Tibial artery (tissue), 4 donors: Measurements from ENCODE around the gene NDUFAF2.

Experiments used
- DNase-seq, 2 donors: peaks; one replicate each; pipeline ENCODE4 v3.0.0-alpha.2; 2019
- H3K27ac ChIP-seq, 2 donors: fragments of 200-600 bp; sonication (generic) in 1 of 2; 1 replicate in 1 of 2; 2 replicates in 1 of 2; pipeline ENCODE4 v1.5.1; 2018 to 2019; ENCODE audit warnings: mild to moderate bottlenecking in 1 of 2
- H3K27me3 ChIP-seq, 2 donors: fragments of 200-600 bp; sonication (generic) in 1 of 2; one replicate each; pipeline versions ENCODE4 v1.5.1 to v1.6.0; 2016 to 2019
- H3K36me3 ChIP-seq, 3 donors: fragments of 200-600 bp; sonication (generic) in 2 of 3; one replicate each; pipeline ENCODE4 v1.5.1; 2016 to 2019; ENCODE audit warnings: mild to moderate bottlenecking in 2 of 3
- H3K4me1 ChIP-seq, 4 donors: fragments of 200-600 bp; sonication (generic) in 2 of 4; 1 replicate in 3 of 4; 2 replicates in 1 of 4; pipeline ENCODE4 v1.5.1; 2016 to 2019
- H3K4me3 ChIP-seq, 2 donors: fragments of 200-600 bp; sonication (generic) in 1 of 2; 1 replicate in 1 of 2; 2 replicates in 1 of 2; pipeline ENCODE4 v1.5.1; 2018 to 2019; ENCODE audit warnings: mild to moderate bottlenecking in 2 of 2
- H3K9me3 ChIP-seq, 3 donors: fragments of 200-600 bp; sonication (generic) in 1 of 3; one replicate each; pipeline ENCODE4 v1.5.1; 2016 to 2019
- CTCF ChIP-seq, 2 experiments: fragments of 200-600 bp in 1 of 2; fragments of 450-650 bp in 1 of 2; IDR thresholded peaks; one replicate each; pipeline ENCODE4 v1.5.1; 2017 to 2019; ENCODE audit warnings: antibody characterized with exemption in 2 of 2, mild to moderate bottlenecking in 1 of 2, moderate library complexity in 1 of 2
- intact Hi-C: fragments of 100-400 bp; cut with DNase I; formaldehyde crosslinking; loops from one replicate; pipeline ENCODE4 v1.15.0; 2023; ENCODE audit warnings: low total_unique reads

Gene NDUFAF2

DNA sequence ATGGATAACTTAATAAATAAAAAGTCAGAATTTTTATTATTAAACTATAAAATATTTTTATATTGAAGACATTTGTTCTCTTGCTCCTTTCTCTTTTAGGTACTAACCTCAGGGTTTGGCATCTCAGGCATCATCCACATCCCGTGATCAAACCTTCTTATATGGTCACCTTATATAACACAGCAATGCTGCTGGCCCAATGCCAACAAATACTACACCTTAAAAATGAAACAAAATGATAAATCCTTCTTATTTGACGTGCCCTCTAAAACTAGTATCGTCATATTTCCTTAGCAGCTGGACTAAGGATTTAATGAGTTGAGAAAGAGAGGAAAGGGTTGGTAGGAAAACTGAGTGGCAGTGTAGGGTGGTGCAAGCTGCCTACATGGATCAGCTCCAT, 56.6 kb downstream of the NDUFAF2 start:
- intact Hi-C loops, result no loop called here
- Histone ChIP-seq H3K27me3 (no peaks in the 10 kb centered on the region), H3K4me3 (no peak overlapping the region), H3K9me3 (no peaks in the 10 kb centered on the region), H3K36me3 (no peaks in the 10 kb centered on the region), H3K27ac (no peak overlapping the region), H3K4me1 (peaks cover 0 to 57% (median 13%) of the 10 kb centered on the region in 4 donors)
- DNase-seq, result no peak
- no peak for TF ChIP-seq CTCF (IDR thresholded peaks at IDR 0.05)

DNA sequence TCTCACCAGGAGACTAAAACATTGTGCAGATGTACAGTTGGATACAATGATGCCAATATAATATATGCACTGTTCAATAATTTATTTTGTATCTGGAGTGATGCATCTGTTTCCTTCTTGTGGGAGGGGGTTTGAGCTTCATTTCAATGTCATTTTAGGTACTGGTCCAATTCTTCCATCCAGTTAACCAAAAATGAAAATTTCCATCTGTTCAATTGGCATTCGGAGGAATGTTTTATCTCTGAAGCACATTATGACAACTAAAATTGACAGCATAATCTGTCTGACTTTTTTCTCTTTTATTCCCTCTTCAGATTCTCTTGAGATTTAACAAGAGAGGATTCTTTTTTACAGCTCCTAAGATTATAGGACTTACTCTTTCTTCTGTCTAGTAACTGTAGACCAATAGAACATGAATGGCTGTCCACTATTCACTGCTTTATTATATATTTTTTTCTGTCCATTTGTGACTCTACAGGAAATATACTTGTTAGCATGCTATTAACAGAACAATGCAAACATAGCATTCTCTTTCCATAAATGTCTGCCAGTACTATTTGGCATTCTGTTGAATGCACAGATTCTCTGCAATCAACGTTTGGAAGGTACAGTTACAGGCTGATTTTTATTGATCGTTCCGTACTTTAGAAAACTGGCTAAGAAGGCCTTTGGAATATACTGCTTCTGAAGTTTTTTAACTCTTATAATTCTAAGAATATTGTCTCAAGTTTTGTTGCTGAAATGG, 57.8 kb downstream of the NDUFAF2 start:
- no peak for TF ChIP-seq CTCF (IDR thresholded peaks at IDR 0.05)
- no peak overlapping the region for H3K4me3 ChIP-seq
- H3K9me3 ChIP-seq, result no peaks in the 10 kb centered on the region

GRCh38 chr5:61004448-61004847, 59.4 kb downstream of the NDUFAF2 start:
- intact Hi-C loops, result no loop called here
- peak overlapping the region; percentile 5 to 43 for H3K27ac ChIP-seq
- DNase-seq, result no peak
- H3K27me3 ChIP-seq, result no peaks in the 10 kb centered on the region
- H3K9me3 ChIP-seq, result no peaks in the 10 kb centered on the region
- TF ChIP-seq CTCF (IDR thresholded peaks at IDR 0.05), result no peak
- H3K4me3 ChIP-seq, result no peak overlapping the region
- no peaks in the 10 kb centered on the region for H3K36me3 ChIP-seq
- H3K4me1 ChIP-seq, result peaks cover 0 to 33% (median 13%) of the 10 kb centered on the region in 4 donors

More for the DNA sequence above, 57.8 kb downstream of the NDUFAF2 start:
- no peak overlapping the region for H3K27ac ChIP-seq
- no peak for DNase-seq
- H3K36me3 ChIP-seq, result no peaks in the 10 kb centered on the region
- H3K27me3 ChIP-seq, result no peaks in the 10 kb centered on the region
- H3K4me1 ChIP-seq, result peaks cover 0 to 48% (median 13%) of the 10 kb centered on the region in 4 donors
- intact Hi-C loops, result no loop called here

GRCh38 chr5:61009907-61010306, 64.9 kb downstream of the NDUFAF2 start:
- no peaks in the 10 kb centered on the region for H3K27me3 ChIP-seq
- no peak for TF ChIP-seq CTCF (IDR thresholded peaks at IDR 0.05)
- H3K4me1 ChIP-seq, result peaks cover 0 to 3% (median 0%) of the 10 kb centered on the region in 4 donors
- H3K36me3 ChIP-seq, result no peaks in the 10 kb centered on the region
- H3K27ac ChIP-seq, result no peak overlapping the region
- H3K9me3 ChIP-seq, result no peaks in the 10 kb centered on the region
- no peak for DNase-seq
- no peak overlapping the region for H3K4me3 ChIP-seq
- intact Hi-C loops, result no loop called here

- intact Hi-C loops, result no loop called here
- H3K27ac ChIP-seq, result no peak overlapping the region
- no peak for TF ChIP-seq CTCF (IDR thresholded peaks at IDR 0.05)
Observed at GRCh38 chr5:61010467-61011454, 65.8 kb downstream of the NDUFAF2 start.

More at GRCh38 chr5:61010467-61011454, 65.8 kb downstream of the NDUFAF2 start:
- no peak overlapping the region for H3K4me3 ChIP-seq
- no peaks in the 10 kb centered on the region for H3K9me3 ChIP-seq
- peaks cover 0 to 3% (median 0%) of the 10 kb centered on the region in 4 donors for H3K4me1 ChIP-seq
- DNase-seq, result no peak
- H3K36me3 ChIP-seq, result no peaks in the 10 kb centered on the region
- H3K27me3 ChIP-seq, result no peaks in the 10 kb centered on the region
